ENCODE measurements around the gene EXPH5.
"Not testable (repeated sequence)": the region's sequence is repeated elsewhere in the genome, so short reads cannot be mapped to it uniquely, and the experiment has no call there.

The EXPH5 gene, protein sequence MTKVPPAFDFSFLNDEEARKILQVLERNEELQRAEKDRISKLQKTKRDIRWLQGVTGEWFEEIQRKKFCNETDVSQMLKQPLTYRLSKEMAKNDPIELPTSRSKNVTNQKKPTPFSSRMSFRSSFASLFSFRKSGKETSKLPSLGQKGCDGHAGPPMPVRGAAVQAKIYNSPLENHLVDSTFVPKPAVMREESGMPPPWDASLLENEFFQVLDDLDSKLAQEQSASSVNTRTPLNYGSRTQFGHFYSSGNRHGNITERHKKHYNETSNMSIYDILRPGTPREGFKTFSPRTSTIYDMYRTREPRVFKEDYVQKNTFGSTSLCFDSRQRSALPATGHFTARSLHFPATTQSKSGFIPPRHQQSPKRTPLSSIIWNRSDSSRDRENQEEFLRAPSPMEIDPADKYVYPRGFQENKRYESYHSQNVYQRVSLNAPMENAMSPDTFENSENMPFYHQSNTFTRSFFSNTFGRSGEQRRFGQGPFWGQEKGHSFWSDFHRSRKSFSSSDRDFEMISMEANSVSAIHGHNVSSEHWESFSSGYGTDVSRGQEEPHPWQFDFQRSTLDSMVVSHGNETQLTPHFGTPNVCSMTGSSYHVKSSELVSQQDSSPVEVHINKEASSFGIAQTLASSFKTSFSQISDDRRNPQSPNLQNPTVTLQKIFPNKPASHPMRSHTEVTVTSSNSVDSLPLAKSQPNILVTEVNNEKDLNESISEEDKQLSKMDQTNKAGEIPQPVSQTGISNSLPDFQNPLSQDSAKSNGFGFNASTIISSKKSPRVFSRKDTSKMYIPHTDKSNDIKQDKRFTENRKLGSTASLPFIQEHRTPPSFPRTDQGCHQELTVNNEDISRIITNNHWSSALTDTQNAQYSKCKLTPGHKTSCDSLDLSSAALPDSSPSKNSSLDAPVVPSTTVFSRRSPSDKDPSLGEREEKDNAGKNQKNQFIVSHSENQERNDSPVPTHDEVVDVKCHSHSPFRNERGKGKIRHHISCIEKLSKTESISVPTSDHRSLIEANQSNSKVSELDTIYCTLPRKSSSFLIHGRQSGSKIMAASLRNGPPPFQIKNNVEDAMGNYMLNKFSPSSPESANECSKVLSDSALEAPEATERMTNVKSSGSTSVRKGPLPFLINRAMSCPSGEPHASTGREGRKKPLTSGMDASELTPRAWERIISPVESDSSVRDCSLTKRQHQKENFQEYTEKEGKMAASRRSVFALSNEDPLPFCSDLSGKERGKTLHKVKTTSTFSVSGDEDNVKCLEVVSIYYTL (N-terminal part only)

GRCh38 chr11:108593214-108593922, at the start of gene EXPH5:
Gene EXPH5, minus strand, starts transcription at chr11:108593768. Its CDS starts 232 bp downstream, at chr11:108593536.
- peak; percentile 86 for DNase-seq

DNA sequence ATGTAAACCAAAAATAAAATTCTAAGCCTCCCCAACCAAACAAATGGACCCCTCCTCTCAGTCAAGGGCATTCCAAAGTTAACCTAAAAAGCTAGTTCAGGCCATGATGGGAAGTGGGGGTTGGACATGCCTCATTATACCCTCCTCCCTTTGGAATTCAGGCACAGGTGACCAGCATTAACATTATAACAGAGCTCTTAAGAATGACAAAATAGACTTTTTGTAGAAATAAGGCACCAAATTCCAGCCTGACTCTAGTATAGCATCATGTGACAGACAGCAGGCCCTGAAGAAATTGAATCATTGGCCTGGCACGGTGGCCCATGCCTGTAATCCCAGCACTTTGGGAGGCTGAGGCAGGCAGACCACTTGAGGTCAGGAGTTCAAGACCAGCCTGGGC, 48.2 kb upstream of the EXPH5 start:
- DNase-seq: not testable (repeated sequence)

GRCh38 chr11:108639146-108639545, 45.6 kb upstream of the EXPH5 start:
- no peak for DNase-seq

- DNase-seq: no peak
Observed at GRCh38 chr11:108636222-108636621, 42.7 kb upstream of the EXPH5 start.

DNA sequence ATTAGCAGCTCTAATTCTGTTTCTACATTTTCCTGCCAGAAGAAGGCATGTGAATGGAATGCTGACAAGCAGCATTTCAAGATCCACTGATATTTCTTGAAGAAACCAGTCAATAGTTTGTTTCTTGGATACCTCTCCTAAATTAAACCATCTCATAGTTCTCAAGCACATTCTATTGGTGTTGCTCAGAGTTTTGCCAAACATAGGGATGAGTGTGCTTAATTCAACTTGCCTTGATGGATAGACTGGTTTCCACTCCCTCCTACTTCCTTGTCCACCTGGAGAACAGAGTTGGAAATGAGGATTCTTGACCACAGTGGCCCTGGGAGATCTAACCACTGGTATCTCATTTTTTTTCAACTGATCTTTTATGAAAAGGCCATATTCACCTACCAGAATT, 41.5 kb upstream of the EXPH5 start:
- DNase-seq: no peak

DNA sequence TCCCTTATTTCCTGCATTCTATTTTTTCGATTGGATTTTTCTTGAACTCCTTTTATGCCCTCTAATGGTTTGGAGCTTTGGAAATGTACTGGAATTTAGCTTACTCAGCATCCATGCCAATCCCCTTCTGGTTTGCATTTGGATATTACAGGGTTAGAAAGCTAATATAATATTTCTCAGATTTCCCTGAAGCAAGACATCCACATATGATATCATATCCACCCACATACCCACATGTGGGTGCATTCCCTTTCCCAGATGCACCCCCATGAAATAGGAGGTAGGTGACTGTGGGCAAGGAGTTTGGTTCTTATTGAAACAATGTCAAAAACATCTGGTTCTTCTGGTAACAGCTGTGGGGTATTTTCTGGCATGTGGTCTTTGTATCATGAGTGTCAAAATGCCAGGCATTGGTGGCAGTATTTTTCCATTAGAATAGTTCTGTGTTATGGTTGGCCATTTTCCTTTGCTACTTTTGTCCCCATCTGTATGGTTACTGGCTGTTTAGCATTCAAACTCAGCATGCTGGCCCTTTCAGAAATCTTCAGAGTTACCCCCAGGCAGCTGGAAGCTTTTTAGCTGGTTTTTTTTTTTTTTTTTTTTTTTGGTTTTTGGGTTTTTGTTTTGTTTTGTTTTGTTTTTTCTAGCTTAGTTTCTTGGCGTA, 38.6 kb upstream of the EXPH5 start:
- no peak for DNase-seq

- DNase-seq: no peak
Observed at GRCh38 chr11:108629274-108629673, 35.7 kb upstream of the EXPH5 start.

DNA sequence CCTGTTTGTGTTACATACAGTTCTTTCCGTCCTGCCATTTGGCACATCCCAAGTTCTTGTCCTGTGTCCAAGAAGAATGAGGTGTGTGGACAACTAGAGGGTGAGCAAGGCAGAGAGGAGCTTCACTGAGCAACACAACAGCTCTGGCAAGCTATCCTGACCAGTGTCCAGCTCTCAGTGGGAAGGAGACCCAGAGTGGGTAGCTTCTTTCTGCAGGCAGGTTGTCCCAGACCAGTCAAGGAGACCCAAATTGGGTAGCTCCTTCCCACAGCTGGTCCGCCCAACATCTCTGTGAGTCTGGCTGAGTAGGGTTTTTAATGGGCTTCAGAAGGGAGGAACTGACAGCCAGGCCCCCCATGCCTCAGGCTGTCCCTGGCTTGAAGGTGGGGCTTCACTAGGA, 35.2 kb upstream of the EXPH5 start:
- no peak for DNase-seq

DNA sequence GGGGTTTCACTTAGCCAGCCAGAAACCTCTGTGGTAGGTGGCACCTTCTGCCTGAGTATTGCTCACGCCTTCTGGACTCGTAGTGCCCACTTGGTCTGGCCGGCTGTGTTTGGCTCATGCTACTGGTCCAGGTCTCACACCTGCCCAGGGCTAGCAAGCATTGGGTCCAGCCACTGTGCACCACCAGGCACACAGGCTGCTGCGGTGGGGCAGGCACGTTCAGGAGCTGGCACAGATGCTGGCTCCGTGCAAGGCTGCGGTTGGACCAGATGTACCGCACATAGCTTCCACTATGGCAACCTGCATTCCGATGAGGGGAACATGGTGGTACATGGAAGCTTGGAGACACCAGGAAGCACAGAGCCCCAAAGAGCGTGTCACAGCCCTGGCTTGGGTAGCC, 34.8 kb upstream of the EXPH5 start:
- DNase-seq: no peak

GRCh38 chr11:108624196-108624925, 30.8 kb upstream of the EXPH5 start:
- peak; percentile 8 for DNase-seq

GRCh38 chr11:108622341-108622740, 28.8 kb upstream of the EXPH5 start:
- no peak for DNase-seq

DNA sequence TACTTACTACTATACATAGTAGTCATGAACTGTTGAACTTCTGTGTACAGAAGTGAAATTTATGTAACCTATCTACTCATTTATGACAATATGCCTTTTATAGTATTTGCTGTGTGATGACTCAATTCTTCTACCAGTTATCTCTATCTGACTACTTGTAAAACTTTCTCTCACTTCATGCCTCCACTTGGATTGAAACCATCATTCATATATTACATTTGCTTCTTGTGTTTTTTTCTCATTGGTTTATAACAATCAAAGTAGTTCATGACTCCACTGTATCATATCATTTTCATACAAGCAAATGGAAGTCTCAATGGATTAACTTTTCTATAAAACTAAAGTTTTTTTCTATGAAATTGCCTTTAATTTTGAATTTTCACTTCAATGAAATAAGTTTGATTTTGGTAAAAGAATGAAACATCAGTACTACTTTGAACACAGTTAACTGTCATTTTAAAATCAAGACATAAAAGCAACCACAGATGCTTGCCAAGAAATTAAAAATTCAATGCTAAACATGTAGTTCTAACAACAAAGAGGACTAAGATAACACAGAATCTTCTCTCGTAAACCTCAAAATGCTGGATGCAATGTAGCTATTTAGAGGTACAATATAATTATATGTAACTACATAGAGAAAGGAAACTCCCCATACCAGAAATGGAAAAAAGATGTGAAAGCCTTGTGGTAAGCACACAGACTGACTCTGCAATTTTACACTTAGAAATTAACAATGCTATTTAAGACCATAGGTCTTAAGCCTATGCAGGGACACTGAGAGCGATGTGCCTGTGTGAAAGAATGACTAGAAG, 27.6 kb upstream of the EXPH5 start:
- DNase-seq: peak; percentile 62

GRCh38 chr11:108618529-108618928, 25.0 kb upstream of the EXPH5 start:
- DNase-seq: no peak

DNA sequence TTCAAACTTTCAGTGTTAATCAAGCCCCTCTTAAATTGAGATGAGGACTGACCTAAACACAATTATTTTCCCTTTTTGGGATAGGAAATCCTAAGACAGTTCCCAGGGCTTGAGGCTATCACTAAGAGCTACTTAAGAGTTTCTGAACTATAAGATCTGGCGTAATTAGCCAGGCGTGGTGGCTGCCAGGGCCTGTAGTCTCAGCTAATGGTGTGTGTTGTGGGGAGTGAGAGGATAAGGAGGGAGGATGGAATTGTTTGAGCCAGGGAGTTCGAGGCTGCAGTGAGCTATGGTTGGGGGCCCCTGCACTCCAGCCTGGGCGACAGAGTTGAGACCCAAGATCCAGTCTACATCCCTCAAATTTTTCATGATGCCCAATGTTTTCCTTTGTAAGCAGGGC, 23.5 kb upstream of the EXPH5 start:
- no peak for DNase-seq

DNA sequence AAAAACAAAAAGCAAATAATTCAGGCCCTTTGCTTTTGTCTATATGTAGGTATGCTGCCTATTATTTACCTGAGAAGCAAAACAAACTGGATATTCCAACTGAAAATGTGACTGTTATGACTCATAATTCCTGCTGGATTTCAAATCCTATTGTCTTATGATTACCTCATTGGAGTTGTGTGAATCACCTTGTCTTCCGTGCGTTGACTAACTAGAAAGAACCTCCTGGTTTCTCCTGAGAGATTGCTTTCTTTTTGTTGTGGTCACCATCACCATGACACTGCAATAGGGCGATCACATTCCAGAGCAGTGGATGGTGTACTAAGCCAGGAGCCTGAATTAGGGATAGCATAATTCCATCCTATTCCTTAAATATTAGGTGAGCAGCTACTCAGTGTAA, 23.0 kb upstream of the EXPH5 start:
- no peak for DNase-seq

GRCh38 chr11:108614086-108614485, 20.5 kb upstream of the EXPH5 start:
- DNase-seq: no peak

- no peak for DNase-seq
Observed at GRCh38 chr11:108609682-108610081, 16.1 kb upstream of the EXPH5 start.

DNA sequence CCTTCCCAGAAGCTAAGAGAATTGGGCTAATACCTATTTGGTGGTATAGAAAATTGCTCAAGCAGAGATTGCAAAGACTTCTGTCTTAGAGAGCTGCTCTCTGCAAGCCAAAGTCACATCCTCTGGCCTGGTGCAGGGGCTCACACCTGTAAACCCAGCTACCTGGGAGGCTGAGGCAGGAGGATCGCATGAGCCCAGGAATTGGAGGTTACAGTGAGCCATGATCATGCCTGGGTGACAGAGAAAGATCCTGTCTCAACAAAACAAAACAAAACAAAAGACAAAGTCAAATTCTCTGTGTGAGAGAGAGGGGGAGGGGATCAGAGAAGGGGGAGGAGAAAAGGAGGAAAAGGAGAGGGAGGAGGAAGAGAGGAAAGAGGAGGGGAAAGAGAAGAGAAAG, 15.0 kb upstream of the EXPH5 start:
- DNase-seq: no peak

DNA sequence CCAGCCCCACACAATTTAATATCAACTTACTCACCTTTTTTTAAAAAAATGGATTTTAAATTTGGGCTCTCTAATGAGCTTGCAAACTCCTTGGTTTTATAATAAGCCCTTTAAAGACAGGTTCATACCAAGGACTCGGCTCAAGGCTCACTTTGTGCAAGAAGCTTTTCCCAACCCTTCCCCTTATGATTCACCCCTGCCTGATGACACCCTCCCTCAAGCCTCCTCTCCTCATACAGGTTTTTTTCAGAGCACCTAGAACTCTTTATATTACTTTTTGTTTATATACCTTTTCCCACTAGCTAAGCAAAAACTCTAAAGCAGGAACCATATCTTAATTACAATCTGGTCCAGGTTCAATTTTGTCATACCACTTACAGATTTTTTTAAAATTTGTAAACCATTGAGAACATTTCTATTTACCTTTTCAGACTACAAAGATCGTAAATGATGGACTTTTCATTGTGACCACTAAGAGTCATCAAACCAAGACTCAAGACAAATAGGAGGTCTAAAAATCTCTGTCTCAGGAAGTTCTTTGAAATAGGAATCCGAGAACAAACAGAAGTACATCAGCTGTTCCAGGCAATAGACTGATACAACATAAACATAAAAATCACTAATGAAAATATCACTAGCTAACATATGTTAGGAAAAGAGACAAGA, 13.1 kb upstream of the EXPH5 start:
- no peak for DNase-seq

- DNase-seq: no peak
Observed at GRCh38 chr11:108606070-108606469, 12.5 kb upstream of the EXPH5 start.

Data from activated CD4-positive, alpha-beta T cell treated with anti-CD3 and anti-CD28 coated beads, Interleukin-2, amount 50 U/mL, for 16 hours (primary cell).